NCI-H345 treated with DMSO at 0.1 percent for 48 hours (cell line): ENCODE data around the gene SLC4A9.
"Not testable (repeated sequence)": the region's sequence is repeated elsewhere in the genome, so short reads cannot be mapped to it uniquely, and the experiment has no call there.

Experiments used
- DNase-seq: peaks from one replicate; lab custom pipeline; 2025; ENCODE audit not compliant: unreplicated experiment; lab: John Stamatoyannopoulos, UW

Gene SLC4A9

DNA sequence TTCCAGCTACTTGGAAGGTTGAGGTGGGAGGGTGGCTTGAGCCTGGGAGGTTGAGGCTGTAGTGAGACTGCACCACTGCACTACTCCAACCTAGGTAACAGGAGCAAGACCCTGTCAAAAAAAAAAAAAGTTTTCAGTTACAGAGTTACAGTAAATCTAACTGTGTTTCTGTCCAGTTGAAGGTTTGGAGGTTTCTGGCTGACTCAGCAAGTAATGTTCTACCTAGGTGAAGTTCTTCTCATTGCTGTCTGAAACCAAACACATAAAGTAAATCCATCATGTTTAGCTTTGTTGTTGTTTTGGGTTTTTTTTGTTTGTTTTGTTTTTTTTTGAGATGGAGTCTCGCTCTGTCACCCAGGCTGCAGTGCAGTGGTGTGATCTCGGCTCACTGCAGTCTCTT, 33.7 kb downstream of the SLC4A9 start:
- DNase-seq = no peak

- DNase-seq = no peak
These were observed 38.4 kb downstream of the SLC4A9 start for GRCh38 chr5:140398379-140398811.

DNA sequence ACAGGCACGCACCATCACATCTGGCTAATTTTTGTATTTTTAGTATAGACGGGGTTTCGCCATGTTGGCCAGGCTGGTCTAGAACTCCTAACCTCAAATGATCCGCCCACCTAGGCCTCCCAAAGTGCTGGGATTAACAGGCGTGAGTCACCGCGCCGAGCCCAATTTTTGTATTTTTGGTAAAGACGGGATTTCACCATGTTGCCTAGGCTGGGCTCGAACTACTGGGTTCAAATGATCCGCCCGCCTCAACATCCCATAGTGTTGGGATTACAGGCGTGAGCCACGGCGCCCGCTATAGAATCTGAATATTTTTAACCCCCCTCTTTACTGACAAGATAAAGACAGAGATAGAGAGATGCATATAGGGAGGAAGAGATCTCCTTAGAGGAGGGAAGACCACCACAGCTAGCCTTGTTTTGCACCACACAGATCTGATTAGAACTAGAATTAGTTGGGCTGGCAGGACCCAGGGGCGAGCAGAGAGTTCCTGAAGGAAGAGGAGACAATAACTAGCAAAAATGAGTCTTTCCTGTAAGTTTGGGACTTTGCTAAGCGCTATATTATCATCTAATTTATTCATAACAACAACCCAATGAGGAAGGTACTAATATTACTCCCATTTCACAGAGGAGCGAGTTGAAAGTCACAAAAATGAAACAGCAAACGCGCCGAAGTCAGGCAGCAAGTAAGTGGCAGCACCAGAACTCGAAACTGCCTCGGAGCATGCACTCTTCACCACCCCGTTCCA, 40.2 kb downstream of the SLC4A9 start:
- peak; percentile 19 for DNase-seq

- DNase-seq = peak; percentile 97
These were observed 40.9 kb downstream of the SLC4A9 start for GRCh38 chr5:140400730-140401361.

GRCh38 chr5:140401362-140402257, 41.6 kb downstream of the SLC4A9 start, which contains the start of gene ANKHD1:
ANKHD1 (plus strand) TSS chr5:140401833; CDS start chr5:140401968, 135 bp downstream.
- DNase-seq = peak; percentile 99

DNA sequence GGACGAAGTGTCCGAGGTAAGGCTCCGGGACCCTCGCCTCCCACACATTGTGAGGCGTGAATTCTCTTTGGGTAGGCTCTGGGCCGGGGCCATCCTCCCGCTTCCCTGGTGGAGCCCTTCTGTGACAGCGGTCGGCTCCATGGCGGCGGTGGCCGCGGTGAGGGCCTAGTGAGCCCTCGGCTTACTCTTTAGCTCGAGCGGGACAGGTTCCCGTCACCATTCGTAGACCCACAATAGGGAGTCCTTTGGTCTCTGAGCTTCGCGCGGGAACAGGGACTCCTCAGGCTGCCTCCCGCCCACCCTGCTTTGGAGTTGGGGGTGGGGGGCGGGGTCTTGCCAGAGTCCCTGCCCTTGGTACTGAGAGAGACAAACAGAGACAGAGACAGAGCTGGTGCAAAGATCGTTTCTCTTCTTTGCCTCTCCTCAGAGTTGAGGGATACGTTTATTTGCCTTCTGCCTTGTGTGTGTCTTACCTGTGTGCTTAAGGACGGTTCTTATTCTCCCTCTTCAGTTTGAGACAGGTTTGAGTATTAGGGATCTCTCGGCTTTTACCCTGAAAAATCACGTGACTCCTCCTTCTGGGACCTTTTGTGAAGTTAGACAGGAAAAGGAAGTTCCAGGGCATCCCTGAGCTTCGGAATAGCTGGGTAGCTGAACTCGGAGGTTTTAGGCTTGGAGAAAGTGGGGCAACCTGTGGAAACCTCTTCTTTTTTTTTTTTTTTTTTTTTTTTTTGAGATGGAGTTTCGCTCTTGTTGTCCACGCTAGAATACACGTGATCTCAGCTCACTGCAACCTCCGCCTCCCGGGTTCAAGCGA, 42.5 kb downstream of the SLC4A9 start:
- peak; percentile 8 for DNase-seq

DNA sequence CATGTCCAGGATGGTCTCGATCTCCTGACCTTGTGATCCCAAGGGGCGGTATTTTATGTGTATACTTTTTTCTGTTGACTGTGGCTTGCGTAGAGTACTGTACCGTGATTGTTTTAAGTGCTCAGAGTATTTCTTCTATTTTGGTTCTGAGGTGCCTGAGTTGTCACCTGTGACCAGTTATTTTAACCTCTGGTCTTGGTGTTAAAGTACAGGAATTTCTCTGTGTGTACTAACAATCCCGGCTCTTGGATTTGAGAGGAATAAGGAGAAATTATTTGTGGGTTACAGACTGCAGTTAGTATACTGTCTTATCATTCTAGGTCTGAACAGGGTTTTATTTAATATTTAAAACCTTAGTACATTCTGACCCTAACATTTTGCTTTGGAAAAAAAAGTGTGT, 43.6 kb downstream of the SLC4A9 start:
- no peak for DNase-seq

GRCh38 chr5:140408750-140409241, 48.8 kb downstream of the SLC4A9 start:
- DNase-seq = no peak

GRCh38 chr5:140413230-140413629, 53.2 kb downstream of the SLC4A9 start:
- DNase-seq = no peak

- no peak for DNase-seq
These were observed 57.2 kb downstream of the SLC4A9 start for GRCh38 chr5:140417235-140417634.

- DNase-seq = no peak
These were observed 59.0 kb downstream of the SLC4A9 start for GRCh38 chr5:140418862-140419520.

DNA sequence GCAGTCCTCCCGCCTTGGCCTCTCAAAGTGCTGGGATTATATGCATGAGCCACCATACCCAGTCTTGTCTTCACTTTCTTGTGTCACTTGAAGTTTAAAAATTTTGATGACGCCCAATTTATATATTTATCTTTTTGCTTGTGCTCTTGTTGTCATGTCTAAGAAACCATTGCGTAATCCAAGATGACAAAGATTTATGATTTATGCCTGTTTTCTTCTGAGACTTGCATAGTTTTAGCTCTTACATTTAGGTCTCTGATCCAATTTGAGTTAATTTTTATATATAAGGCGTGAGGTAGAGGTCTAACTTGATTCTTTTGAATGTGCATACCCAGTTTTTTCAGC, 60.2 kb downstream of the SLC4A9 start:
- DNase-seq = no peak

GRCh38 chr5:140420665-140421361, 60.8 kb downstream of the SLC4A9 start:
- no peak for DNase-seq

DNA sequence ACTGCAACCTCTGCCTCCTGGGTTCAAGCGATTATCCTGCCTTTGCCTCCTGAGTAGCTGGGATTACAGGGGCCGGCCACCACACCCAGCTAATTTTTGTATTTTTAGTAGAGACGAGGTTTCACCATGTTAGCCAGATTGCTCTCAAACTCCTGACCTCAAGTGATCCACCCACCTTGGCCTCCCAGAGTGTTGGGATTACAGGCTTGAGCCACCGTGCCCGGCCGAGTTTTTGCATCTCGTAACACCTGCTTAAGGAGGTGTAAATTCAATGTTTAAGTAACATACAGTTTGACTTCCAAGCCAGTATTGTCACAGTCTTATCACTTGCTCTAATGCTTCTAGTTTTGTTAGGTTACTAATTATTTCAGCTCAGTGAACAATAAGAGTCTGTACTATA, 61.4 kb downstream of the SLC4A9 start:
- not testable (repeated sequence) for DNase-seq

GRCh38 chr5:140423609-140424008, 63.6 kb downstream of the SLC4A9 start:
- DNase-seq = no peak

DNA sequence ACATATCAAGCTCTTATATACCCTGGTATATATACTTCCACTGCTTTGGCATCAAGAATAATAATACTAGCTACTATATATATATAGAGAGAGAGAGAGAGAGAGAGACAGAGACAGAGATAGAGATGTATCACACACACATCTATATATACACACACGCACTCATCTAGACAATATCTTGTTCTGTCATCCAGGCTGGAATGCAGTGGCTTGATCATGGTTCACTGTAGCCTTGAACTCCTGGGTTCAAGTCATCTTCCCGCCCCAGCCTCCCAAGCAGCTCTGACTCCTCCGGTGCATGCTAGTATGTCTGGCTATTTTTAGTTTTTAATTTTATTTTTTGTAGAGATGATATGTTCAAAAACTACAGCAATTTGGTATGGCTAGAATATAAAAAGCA, 64.1 kb downstream of the SLC4A9 start:
- no peak for DNase-seq
